K562 (cell line): Measurements from ENCODE around the gene TMEM114. TPM values are rescaled to one million over a fixed set of nuclear protein-coding genes. Genes with fewer than 3 reads are reported as not detected.

ENCODE experiments used
- BMI1 ChIP-seq: fragments of 150-350 bp; IDR thresholded peaks from 2 replicates; pipeline ENCODE4 v1.6.1; 2014; ENCODE audit warnings: low read length
- GTF2E2 ChIP-seq: fragments of 200-800 bp; sonication (Bioruptor generic); IDR thresholded peaks from 2 replicates; pipeline ENCODE4 v1.6.1; 2016; ENCODE audit warnings: missing genetic modification characterization, missing compliant biosample characterization
- HDAC8 ChIP-seq: fragments of 450-650 bp; IDR thresholded peaks from 2 replicates; pipeline ENCODE4 v1.6.1; 2016; ENCODE audit warnings: mild to moderate bottlenecking, missing genetic modification characterization, moderate library complexity, missing compliant biosample characterization
- HMG20A ChIP-seq: fragments of 450-650 bp; formaldehyde crosslinking; conservative IDR thresholded peaks from 2 replicates; pipeline ENCODE4 v1.4.0; 2020; ENCODE audit warnings: mild to moderate bottlenecking, mixed read lengths
- JUN ChIP-seq, 2 experiments: sonication (generic) in 1 of 2; formaldehyde crosslinking in 1 of 2; IDR thresholded peaks; 2 replicates each; pipeline versions ENCODE4 v1.6.1 to v1.8.0; 2012 to 2022; ENCODE audit warnings: borderline replicate concordance in 2 of 2, mild to moderate bottlenecking in 2 of 2, improper control_type of control experiment in 1 of 2, low read depth in 1 of 2, low read length in 1 of 2, missing genetic modification reagents in 1 of 2
- KLF10 ChIP-seq: fragments of 250-450 bp; sonication (Bioruptor Pico); IDR thresholded peaks from 2 replicates; pipeline ENCODE4 v1.6.1; 2021; ENCODE audit warnings: matching md5 sums
- MYC ChIP-seq, 2 experiments: fragments of 250-450 bp in 1 of 2; sonication (Bioruptor Pico) in 1 of 2; IDR thresholded peaks; 2 replicates each; pipeline versions ENCODE4 v1.5.1 to v1.6.1; 2012 to 2021; ENCODE audit warnings: low read depth in 2 of 2, borderline replicate concordance in 1 of 2, improper control_type of control experiment in 1 of 2, low read length in 1 of 2, mild to moderate bottlenecking in 1 of 2, moderate library complexity in 1 of 2
- SAP30 ChIP-seq: fragments of 200-600 bp; sonication (generic); IDR thresholded peaks from 2 replicates; pipeline ENCODE4 v1.6.1; 2012; ENCODE audit warnings: borderline replicate concordance, low read depth, mild to moderate bottlenecking, moderate library complexity, low read length, control low read depth, inconsistent platforms; ENCODE audit not compliant: insufficient read depth, poor library complexity, severe bottlenecking
- TBL1XR1 ChIP-seq, 2 experiments: IDR thresholded peaks; 2 replicates each; pipeline ENCODE4 v1.6.1; 2012; ENCODE audit warnings: improper control_type of control experiment in 2 of 2, low read length in 2 of 2, mild to moderate bottlenecking in 1 of 2
- ZNF324 ChIP-seq: fragments of 250-450 bp; sonication (Bioruptor Pico); IDR thresholded peaks from 2 replicates; pipeline ENCODE4 v1.4.0; 2020; ENCODE audit warnings: mild to moderate bottlenecking
- ZNF79 ChIP-seq: fragments of 250-450 bp; sonication (Bioruptor Pico); IDR thresholded peaks from 2 replicates; pipeline ENCODE4 v1.4.0; 2020; ENCODE audit warnings: low read depth, mild to moderate bottlenecking, moderate library complexity
- polyA plus RNA-seq, 8 experiments: library from polyadenylated mRNA; depleted of rRNA in 4 of 8; stranded (reverse) in 5 of 8; unstranded in 3 of 8; fragments of >200 nt; fragmentation: Nextera tagmentation in 2 of 8; fragmentation: Illumina TruSeq in 1 of 8; extraction: Ambion mirVana in 2 of 8; extraction: Trizol in 1 of 8; gene quantifications; 2 replicates each; pipeline versions ENCODE4 v1.2.1 to v1.2.3, GENCODE V29; 2011 to 2014; ENCODE audit warnings: inconsistent platforms in 1 of 8, missing spikeins in 1 of 8
- total RNA-seq, 7 experiments: library from RNA; depleted of rRNA in 6 of 7; stranded (reverse); fragments of >200 nt in 6 of 7; fragmentation: Illumina TruSeq in 2 of 7; extraction: Trizol in 2 of 7; gene quantifications; 2 replicates each; pipeline versions ENCODE4 v1.2.1 to v1.2.3, GENCODE V29; 2011 to 2021; ENCODE audit warnings: low replicate concordance in 1 of 7
- TF ChIP-seq, protein P1 (sequence below): sonication (generic); formaldehyde crosslinking; IDR thresholded peaks from 2 replicates; pipeline ENCODE4 v1.8.1; 2023; ENCODE audit warnings: mild to moderate bottlenecking, missing genetic modification reagents
- TF ChIP-seq, protein P2 (sequence below): fragments of 250-450 bp; sonication (Bioruptor Pico); IDR thresholded peaks from 2 replicates; pipeline ENCODE4 v1.5.0; 2020; ENCODE audit warnings: mild to moderate bottlenecking, borderline replicate concordance
- TF ChIP-seq, protein P3 (sequence below): sonication (generic); formaldehyde crosslinking; IDR thresholded peaks from 2 replicates; pipeline ENCODE4 v1.8.0; 2022; ENCODE audit warnings: mild to moderate bottlenecking, missing genetic modification reagents, borderline replicate concordance
- TF ChIP-seq, protein P4 (sequence below): fragments of 450-650 bp; IDR thresholded peaks from 2 replicates; pipeline ENCODE4 v1.6.1; 2016; ENCODE audit warnings: mild to moderate bottlenecking
- TF ChIP-seq, protein P5 (sequence below): IDR thresholded peaks from 2 replicates; pipeline ENCODE4 v1.6.1; 2014; ENCODE audit warnings: antibody characterized with exemption

The TMEM114 gene
- total and polyA plus RNA-seq, 9 of the 15 experiments (the other 6 are each of a cell fraction or from before 2014, with no cell fraction given), result not detected

DNA sequence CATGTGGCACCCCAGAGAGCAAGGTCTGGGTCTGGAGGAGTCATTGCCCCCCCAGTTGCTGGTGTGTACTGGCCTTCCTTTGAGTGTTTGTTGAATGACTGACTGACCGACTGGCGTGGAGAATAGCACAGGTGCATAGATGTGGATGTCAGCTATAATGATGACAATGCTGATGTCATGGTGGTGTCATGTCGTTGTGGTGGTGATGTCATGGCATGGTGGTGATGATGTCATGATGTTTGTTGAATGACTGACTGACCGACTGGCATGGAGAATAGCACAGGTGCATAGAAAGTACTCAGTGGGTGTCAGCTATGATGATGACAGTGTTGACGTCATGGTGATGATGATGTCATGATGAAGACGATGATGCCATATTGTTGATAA lies 22.1 kb downstream of the TMEM114 start (continued):
- no peak for TF ChIP-seq HDAC8 (tag)
- no peak for TF ChIP-seq TBL1XR1 (IDR thresholded peaks at IDR 0.05; ENCODE audit: low read length in 2 of 2)
- no peak for TF ChIP-seq KLF10 (CRISPR knock-in tag)
- TF ChIP-seq MYC (IDR thresholded peaks at IDR 0.05; ENCODE audit: low read depth, low read length), result no peak
- no peak for TF ChIP-seq MYC (CRISPR knock-in tag; IDR thresholded peaks at IDR 0.05; ENCODE audit: borderline replicate concordance, low read depth)
- no peak for TF ChIP-seq SAP30
- TF ChIP-seq, protein P1, sequence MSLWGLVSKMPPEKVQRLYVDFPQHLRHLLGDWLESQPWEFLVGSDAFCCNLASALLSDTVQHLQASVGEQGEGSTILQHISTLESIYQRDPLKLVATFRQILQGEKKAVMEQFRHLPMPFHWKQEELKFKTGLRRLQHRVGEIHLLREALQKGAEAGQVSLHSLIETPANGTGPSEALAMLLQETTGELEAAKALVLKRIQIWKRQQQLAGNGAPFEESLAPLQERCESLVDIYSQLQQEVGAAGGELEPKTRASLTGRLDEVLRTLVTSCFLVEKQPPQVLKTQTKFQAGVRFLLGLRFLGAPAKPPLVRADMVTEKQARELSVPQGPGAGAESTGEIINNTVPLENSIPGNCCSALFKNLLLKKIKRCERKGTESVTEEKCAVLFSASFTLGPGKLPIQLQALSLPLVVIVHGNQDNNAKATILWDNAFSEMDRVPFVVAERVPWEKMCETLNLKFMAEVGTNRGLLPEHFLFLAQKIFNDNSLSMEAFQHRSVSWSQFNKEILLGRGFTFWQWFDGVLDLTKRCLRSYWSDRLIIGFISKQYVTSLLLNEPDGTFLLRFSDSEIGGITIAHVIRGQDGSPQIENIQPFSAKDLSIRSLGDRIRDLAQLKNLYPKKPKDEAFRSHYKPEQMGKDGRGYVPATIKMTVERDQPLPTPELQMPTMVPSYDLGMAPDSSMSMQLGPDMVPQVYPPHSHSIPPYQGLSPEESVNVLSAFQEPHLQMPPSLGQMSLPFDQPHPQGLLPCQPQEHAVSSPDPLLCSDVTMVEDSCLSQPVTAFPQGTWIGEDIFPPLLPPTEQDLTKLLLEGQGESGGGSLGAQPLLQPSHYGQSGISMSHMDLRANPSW (CRISPR knock-in tag), result no peak
- no peak for TF ChIP-seq HMG20A
- TF ChIP-seq JUN (IDR thresholded peaks at IDR 0.05; ENCODE audit: borderline replicate concordance, low read depth, low read length), result no peak
- 0 out of 2 replicates have a peak, but pooled peaks have one; percentile 71 for TF ChIP-seq JUN (CRISPR knock-in tag; IDR thresholded peaks at IDR 0.05; ENCODE audit: borderline replicate concordance)
- TF ChIP-seq, protein P2, sequence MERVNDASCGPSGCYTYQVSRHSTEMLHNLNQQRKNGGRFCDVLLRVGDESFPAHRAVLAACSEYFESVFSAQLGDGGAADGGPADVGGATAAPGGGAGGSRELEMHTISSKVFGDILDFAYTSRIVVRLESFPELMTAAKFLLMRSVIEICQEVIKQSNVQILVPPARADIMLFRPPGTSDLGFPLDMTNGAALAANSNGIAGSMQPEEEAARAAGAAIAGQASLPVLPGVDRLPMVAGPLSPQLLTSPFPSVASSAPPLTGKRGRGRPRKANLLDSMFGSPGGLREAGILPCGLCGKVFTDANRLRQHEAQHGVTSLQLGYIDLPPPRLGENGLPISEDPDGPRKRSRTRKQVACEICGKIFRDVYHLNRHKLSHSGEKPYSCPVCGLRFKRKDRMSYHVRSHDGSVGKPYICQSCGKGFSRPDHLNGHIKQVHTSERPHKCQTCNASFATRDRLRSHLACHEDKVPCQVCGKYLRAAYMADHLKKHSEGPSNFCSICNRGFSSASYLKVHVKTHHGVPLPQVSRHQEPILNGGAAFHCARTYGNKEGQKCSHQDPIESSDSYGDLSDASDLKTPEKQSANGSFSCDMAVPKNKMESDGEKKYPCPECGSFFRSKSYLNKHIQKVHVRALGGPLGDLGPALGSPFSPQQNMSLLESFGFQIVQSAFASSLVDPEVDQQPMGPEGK (CRISPR knock-in tag), result no peak
- no peak for TF ChIP-seq GTF2E2 (tag)
- TF ChIP-seq, protein P3, sequence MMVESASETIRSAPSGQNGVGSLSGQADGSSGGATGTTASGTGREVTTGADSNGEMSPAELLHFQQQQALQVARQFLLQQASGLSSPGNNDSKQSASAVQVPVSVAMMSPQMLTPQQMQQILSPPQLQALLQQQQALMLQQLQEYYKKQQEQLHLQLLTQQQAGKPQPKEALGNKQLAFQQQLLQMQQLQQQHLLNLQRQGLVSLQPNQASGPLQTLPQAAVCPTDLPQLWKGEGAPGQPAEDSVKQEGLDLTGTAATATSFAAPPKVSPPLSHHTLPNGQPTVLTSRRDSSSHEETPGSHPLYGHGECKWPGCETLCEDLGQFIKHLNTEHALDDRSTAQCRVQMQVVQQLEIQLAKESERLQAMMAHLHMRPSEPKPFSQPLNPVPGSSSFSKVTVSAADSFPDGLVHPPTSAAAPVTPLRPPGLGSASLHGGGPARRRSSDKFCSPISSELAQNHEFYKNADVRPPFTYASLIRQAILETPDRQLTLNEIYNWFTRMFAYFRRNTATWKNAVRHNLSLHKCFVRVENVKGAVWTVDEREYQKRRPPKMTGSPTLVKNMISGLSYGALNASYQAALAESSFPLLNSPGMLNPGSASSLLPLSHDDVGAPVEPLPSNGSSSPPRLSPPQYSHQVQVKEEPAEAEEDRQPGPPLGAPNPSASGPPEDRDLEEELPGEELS (CRISPR knock-in tag), result no peak
- TF ChIP-seq BMI1, result no peak
- TF ChIP-seq, protein P4, sequence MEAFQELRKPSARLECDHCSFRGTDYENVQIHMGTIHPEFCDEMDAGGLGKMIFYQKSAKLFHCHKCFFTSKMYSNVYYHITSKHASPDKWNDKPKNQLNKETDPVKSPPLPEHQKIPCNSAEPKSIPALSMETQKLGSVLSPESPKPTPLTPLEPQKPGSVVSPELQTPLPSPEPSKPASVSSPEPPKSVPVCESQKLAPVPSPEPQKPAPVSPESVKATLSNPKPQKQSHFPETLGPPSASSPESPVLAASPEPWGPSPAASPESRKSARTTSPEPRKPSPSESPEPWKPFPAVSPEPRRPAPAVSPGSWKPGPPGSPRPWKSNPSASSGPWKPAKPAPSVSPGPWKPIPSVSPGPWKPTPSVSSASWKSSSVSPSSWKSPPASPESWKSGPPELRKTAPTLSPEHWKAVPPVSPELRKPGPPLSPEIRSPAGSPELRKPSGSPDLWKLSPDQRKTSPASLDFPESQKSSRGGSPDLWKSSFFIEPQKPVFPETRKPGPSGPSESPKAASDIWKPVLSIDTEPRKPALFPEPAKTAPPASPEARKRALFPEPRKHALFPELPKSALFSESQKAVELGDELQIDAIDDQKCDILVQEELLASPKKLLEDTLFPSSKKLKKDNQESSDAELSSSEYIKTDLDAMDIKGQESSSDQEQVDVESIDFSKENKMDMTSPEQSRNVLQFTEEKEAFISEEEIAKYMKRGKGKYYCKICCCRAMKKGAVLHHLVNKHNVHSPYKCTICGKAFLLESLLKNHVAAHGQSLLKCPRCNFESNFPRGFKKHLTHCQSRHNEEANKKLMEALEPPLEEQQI, result no peak
- no peak for TF ChIP-seq ZNF324
- no peak for TF ChIP-seq ZNF79 (CRISPR knock-in tag)
- TF ChIP-seq, protein P5, sequence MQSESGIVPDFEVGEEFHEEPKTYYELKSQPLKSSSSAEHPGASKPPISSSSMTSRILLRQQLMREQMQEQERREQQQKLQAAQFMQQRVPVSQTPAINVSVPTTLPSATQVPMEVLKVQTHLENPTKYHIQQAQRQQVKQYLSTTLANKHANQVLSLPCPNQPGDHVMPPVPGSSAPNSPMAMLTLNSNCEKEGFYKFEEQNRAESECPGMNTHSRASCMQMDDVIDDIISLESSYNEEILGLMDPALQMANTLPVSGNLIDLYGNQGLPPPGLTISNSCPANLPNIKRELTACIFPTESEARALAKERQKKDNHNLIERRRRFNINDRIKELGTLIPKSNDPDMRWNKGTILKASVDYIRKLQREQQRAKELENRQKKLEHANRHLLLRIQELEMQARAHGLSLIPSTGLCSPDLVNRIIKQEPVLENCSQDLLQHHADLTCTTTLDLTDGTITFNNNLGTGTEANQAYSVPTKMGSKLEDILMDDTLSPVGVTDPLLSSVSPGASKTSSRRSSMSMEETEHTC, result no peak
